Measurements from ENCODE around the gene MRPL20. TPM values are rescaled to one million over a fixed set of nuclear protein-coding genes. Genes with fewer than 3 reads are reported as not detected.
"Not testable (repeated sequence)": the region's sequence is repeated elsewhere in the genome, so short reads cannot be mapped to it uniquely, and the experiment has no call there.

The MRPL20 gene
- total and polyA plus RNA-seq, 4 donors = 47.8 to 170 (median 74.0) TPM

DNA sequence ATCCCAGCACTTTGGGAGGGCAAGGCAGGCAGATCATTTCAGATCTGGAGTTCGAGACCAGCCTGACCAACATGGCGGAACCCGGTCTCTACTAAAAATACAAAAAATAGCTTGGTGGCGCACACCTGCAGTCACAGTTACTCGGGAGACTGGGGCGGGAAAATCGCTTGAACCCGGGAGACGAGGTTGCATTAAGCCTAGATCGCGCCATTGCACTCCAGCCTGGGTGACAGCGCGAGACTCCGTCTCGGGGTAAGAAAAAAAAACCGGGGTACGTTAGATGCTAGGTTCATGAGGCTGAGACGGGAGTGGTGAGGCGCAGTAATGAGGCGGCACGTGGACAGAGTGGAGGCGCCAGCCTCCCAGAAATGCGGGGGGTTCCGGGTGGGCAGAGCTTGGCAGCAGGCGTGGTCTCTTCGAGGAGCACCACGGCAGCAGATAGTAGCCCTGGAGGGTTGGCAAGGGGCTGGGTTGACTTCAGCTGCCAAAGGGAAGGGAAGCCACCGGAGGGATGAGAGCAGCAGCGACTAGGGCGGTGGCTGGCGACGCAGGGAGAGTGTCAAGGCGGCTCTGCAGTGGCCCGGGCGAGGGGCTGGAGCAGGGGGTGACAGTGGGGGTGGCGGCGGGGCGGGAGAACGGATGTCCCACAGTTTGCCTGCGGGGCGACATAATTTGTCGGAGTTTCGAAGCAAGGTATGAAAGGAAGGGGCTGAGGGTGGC, 832 bp downstream of the MRPL20 start:
- peak overlapping the region; percentile 70 to 90 for H3K27ac ChIP-seq (ENCODE audit: low read depth in 1 of 2, low read length in 2 of 2)
- H3K36me3 ChIP-seq (ENCODE audit: control insufficient read depth in 4 of 4, insufficient read depth in 3 of 4, low read depth in 1 of 4, low read length in 3 of 4) = peaks cover 0 to 19% (median 12%) of the 10 kb centered on the region in 4 donors
- H3K4me1 ChIP-seq (ENCODE audit: control insufficient read depth in 4 of 4, insufficient read depth in 4 of 4, low read length in 3 of 4) = peaks cover 7 to 55% (median 42%) of the 10 kb centered on the region in 4 donors
- no peaks in the 10 kb centered on the region for H3K27me3 ChIP-seq (ENCODE audit: control insufficient read depth in 4 of 4, insufficient read depth in 4 of 4, low read length in 3 of 4)
- no peak for DNase-seq (ENCODE audit: low spot score)
- no peaks in the 10 kb centered on the region for H3K9me3 ChIP-seq (ENCODE audit: control insufficient read depth in 4 of 4, low read length in 3 of 4)
- H3K4me3 ChIP-seq (ENCODE audit: low read depth in 1 of 3, low read length in 3 of 3) = peak overlapping the region; percentile 96 to 98 (median 98)
- 40% methylated on average over 43 of the region's 43 CpGs for WGBS
- TF ChIP-seq TAF1 (conservative IDR thresholded peaks at IDR 0.05) (no peak), HNF4A (conservative IDR thresholded peaks at IDR 0.05) (no peak), HNF4G (IDR thresholded peaks at IDR 0.05) (no peak)
- TF ChIP-seq, protein P1, sequence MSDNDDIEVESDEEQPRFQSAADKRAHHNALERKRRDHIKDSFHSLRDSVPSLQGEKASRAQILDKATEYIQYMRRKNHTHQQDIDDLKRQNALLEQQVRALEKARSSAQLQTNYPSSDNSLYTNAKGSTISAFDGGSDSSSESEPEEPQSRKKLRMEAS (IDR thresholded peaks at IDR 0.05) = no peak
- TF ChIP-seq, protein P2, sequence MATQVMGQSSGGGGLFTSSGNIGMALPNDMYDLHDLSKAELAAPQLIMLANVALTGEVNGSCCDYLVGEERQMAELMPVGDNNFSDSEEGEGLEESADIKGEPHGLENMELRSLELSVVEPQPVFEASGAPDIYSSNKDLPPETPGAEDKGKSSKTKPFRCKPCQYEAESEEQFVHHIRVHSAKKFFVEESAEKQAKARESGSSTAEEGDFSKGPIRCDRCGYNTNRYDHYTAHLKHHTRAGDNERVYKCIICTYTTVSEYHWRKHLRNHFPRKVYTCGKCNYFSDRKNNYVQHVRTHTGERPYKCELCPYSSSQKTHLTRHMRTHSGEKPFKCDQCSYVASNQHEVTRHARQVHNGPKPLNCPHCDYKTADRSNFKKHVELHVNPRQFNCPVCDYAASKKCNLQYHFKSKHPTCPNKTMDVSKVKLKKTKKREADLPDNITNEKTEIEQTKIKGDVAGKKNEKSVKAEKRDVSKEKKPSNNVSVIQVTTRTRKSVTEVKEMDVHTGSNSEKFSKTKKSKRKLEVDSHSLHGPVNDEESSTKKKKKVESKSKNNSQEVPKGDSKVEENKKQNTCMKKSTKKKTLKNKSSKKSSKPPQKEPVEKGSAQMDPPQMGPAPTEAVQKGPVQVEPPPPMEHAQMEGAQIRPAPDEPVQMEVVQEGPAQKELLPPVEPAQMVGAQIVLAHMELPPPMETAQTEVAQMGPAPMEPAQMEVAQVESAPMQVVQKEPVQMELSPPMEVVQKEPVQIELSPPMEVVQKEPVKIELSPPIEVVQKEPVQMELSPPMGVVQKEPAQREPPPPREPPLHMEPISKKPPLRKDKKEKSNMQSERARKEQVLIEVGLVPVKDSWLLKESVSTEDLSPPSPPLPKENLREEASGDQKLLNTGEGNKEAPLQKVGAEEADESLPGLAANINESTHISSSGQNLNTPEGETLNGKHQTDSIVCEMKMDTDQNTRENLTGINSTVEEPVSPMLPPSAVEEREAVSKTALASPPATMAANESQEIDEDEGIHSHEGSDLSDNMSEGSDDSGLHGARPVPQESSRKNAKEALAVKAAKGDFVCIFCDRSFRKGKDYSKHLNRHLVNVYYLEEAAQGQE (IDR thresholded peaks at IDR 0.05) = no peak
- TF ChIP-seq, protein P3, sequence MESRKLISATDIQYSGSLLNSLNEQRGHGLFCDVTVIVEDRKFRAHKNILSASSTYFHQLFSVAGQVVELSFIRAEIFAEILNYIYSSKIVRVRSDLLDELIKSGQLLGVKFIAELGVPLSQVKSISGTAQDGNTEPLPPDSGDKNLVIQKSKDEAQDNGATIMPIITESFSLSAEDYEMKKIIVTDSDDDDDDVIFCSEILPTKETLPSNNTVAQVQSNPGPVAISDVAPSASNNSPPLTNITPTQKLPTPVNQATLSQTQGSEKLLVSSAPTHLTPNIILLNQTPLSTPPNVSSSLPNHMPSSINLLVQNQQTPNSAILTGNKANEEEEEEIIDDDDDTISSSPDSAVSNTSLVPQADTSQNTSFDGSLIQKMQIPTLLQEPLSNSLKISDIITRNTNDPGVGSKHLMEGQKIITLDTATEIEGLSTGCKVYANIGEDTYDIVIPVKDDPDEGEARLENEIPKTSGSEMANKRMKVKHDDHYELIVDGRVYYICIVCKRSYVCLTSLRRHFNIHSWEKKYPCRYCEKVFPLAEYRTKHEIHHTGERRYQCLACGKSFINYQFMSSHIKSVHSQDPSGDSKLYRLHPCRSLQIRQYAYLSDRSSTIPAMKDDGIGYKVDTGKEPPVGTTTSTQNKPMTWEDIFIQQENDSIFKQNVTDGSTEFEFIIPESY (IDR thresholded peaks at IDR 0.05) = no peak
- H3K9ac ChIP-seq (ENCODE audit: low read depth in 1 of 2, low read length in 2 of 2) = peak overlapping the region; percentile 47 to 99

DNA sequence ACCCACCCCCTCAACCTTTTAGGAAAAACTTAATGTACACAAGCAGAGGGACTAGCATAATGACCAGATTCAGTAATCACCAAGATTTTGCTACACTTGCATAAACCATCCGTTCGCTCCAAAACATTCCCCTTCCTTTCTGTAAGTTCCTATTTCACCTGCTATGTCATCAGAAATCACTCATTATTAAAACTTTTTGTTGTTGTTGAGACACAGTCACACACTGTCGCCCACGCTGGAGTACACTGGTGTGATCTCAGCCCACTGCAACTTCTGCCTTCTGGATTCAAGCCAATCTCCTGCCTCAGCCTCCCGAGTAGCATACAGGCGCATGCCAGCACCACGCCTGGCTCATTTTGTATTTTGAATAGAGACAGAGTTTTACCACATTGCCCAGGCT, 3.4 kb downstream of the MRPL20 start:
- no peaks in the 10 kb centered on the region for H3K27me3 ChIP-seq (ENCODE audit: control insufficient read depth in 4 of 4, insufficient read depth in 4 of 4, low read length in 3 of 4)
- no peak overlapping the region for H3K27ac ChIP-seq (ENCODE audit: low read depth in 1 of 2, low read length in 2 of 2)
- no peak overlapping the region for H3K9ac ChIP-seq (ENCODE audit: low read depth in 1 of 2, low read length in 2 of 2)
- WGBS = 84% methylated on average over 7 of the region's 7 CpGs
- peaks cover 0 to 19% (median 12%) of the 10 kb centered on the region in 4 donors for H3K36me3 ChIP-seq (ENCODE audit: control insufficient read depth in 4 of 4, insufficient read depth in 3 of 4, low read depth in 1 of 4, low read length in 3 of 4)
- H3K9me3 ChIP-seq (ENCODE audit: control insufficient read depth in 4 of 4, low read length in 3 of 4) = no peaks in the 10 kb centered on the region
- no peak overlapping the region for H3K4me3 ChIP-seq (ENCODE audit: low read depth in 1 of 3, low read length in 3 of 3)
- no peak for DNase-seq (ENCODE audit: low spot score)
- peaks cover 2 to 63% (median 54%) of the 10 kb centered on the region in 4 donors for H3K4me1 ChIP-seq (ENCODE audit: control insufficient read depth in 4 of 4, insufficient read depth in 4 of 4, low read length in 3 of 4)
- TF ChIP-seq YY1 (IDR thresholded peaks at IDR 0.05) (no peak), RAD21 (IDR thresholded peaks at IDR 0.05) (no peak)
- TF ChIP-seq, protein P3 (IDR thresholded peaks at IDR 0.05) = no peak

DNA sequence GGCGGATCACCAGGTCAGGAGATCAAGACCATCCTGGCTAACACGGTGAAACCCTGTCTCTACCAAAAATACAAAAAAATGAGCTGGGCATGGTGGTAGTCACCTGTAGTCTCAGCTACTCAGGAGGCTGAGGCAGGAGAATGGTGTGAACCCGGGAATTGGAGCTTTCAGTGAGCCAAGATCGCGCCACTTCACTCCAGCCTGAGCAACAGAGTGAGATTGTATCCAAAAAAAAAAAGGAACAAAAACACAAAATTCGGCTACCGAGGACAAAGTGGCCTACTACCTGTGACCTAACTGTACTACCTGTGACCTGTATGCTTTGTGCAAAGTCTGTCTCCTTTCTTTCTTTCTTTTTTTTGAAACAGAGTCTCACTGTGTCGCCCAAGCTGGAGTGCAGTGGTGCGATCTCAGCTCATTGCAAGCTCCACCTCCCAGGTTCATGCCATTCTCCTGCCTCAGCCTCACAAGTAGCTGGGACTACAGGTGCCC, 4.1 kb downstream of the MRPL20 start:
- H3K27me3 ChIP-seq (ENCODE audit: control insufficient read depth in 4 of 4, insufficient read depth in 4 of 4, low read length in 3 of 4); H3K4me3 ChIP-seq (ENCODE audit: low read depth in 1 of 3, low read length in 3 of 3); H3K9ac ChIP-seq (ENCODE audit: low read depth in 1 of 2, low read length in 2 of 2); H3K9me3 ChIP-seq (ENCODE audit: control insufficient read depth in 4 of 4, low read length in 3 of 4); DNase-seq (ENCODE audit: low spot score): not testable (repeated sequence)
- Histone ChIP-seq H3K36me3 (ENCODE audit: control insufficient read depth in 4 of 4, insufficient read depth in 3 of 4, low read depth in 1 of 4, low read length in 3 of 4) (peaks cover 0 to 19% (median 13%) of the 10 kb centered on the region in 4 donors), H3K27ac (ENCODE audit: low read depth in 1 of 2, low read length in 2 of 2) (peak overlapping the region in 1 of 2 donors; percentile 75), H3K4me1 (ENCODE audit: control insufficient read depth in 4 of 4, insufficient read depth in 4 of 4, low read length in 3 of 4) (peaks cover 2 to 62% (median 53%) of the 10 kb centered on the region in 4 donors)
- 83% methylated on average over 9 of the region's 9 CpGs for WGBS

All from liver (tissue), 9 donors.